AG09309 (cell line): ENCODE measurements around the gene DPP6.

Experiments
- DNase-seq: peaks from one replicate; pipeline ENCODE4 v3.0.0-alpha.2; 2010; ENCODE audit warnings: low read depth
- H3K4me3 ChIP-seq: 2 replicates; pipeline ENCODE4 v1.5.1; 2011; ENCODE audit warnings: mild to moderate bottlenecking, low read depth, low read length, moderate library complexity; ENCODE audit not compliant: control insufficient read depth
- TF ChIP-seq, protein P1 (sequence below): IDR thresholded peaks from 2 replicates; pipeline ENCODE4 v1.5.1; 2011; ENCODE audit warnings: mild to moderate bottlenecking, low read depth, low read length, inconsistent platforms; ENCODE audit not compliant: insufficient read depth, control insufficient read depth; ENCODE audit errors: missing control alignments

The DPP6 gene

DNA sequence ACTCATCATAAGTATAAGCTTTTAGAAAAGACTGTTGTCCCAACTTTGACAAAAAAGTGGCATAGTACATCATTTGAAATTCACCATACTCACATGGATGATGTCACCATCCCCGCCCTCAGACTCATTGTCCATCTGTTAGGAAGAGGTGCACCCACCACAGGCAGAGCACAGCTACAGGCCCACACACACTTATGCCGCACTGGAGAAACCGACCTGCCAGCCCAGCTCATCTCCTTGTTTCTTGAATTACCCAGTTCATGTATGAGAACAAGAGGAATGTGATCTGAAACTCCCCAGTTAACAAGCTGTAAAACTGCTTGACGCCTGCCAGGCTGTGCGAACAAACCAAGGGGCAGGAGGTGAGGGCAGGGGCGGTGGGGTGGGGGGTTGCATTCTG lies 312.0 kb downstream of the DPP6 start:
- no peak overlapping the region for H3K4me3 ChIP-seq
- TF ChIP-seq, protein P1, sequence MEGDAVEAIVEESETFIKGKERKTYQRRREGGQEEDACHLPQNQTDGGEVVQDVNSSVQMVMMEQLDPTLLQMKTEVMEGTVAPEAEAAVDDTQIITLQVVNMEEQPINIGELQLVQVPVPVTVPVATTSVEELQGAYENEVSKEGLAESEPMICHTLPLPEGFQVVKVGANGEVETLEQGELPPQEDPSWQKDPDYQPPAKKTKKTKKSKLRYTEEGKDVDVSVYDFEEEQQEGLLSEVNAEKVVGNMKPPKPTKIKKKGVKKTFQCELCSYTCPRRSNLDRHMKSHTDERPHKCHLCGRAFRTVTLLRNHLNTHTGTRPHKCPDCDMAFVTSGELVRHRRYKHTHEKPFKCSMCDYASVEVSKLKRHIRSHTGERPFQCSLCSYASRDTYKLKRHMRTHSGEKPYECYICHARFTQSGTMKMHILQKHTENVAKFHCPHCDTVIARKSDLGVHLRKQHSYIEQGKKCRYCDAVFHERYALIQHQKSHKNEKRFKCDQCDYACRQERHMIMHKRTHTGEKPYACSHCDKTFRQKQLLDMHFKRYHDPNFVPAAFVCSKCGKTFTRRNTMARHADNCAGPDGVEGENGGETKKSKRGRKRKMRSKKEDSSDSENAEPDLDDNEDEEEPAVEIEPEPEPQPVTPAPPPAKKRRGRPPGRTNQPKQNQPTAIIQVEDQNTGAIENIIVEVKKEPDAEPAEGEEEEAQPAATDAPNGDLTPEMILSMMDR, result no peak

DNA sequence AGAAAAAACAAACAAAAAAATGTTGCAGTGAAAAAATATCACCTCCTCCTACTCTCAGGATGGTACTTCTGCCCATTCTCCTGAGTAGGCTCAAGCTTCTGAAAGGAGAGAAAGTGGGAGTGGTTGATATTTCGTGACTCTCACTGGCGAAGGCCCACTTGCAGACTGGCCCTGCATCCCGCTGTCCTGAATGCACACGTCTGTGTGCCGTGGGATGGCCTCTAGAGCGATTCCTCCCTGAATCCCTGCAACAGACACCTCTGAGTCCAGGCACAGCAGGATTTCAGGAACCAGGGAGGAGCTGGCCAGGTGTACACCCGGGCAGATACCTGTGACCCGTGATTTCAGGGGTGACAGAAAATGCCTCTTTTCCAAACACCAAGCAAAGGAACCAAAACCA lies 319.2 kb downstream of the DPP6 start:
- no peak for DNase-seq
- TF ChIP-seq, protein P1, result no peak
- H3K4me3 ChIP-seq, result no peak overlapping the region

More for the DNA sequence above, 312.0 kb downstream of the DPP6 start:
- DNase-seq, result no peak

DNA sequence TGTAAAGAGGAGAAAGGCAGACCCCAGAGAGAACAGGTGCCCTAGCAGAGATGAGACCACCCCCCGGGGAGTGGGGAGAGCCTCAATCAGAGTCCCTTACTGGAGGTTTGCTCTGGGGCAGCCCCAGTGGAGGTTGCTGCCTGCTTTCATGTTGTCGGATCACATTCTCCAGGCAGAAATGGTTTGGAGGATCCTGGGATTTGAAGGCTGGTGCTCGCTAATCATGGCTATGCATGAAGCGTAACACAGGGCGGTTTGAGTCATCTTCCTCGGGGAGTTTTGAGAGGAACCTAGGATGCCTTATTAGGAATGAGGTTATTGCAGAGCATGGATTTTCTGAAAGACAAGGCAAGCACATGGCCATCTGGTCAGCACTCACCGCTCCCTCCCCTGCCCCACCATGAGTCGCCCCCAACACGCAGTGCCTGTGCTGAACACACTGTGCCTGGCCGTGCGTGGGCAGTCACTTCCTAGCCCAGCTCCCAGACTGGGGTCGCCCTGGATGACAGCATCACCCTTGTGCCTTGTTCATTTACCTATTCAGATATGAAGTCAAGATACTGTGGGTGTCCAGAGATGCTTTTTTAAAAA lies 319.9 kb downstream of the DPP6 start:
- TF ChIP-seq, protein P1, result no peak
- DNase-seq, result no peak
- H3K4me3 ChIP-seq, result no peak overlapping the region

DNA sequence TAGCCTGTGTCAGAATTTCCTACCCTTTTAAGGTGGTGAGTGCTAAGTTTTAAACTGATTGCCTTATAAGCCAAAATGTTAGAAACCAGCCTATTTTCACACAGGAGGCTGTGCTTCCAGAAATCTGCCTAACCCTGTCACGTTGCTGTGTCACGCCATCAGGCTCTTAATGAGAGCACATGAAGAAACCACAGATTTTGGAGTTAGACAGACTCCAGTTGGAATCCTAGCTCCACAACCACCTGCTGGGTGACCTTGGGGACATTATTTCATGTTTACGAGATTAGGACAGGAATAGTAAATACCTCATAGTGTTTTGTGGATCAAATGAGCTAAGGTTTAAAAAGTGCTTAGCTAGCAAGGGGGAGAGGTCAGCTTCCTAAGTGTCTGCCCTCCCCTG lies 321.8 kb downstream of the DPP6 start:
- TF ChIP-seq, protein P1, result no peak
- no peak for DNase-seq
- H3K4me3 ChIP-seq, result no peak overlapping the region

DNA sequence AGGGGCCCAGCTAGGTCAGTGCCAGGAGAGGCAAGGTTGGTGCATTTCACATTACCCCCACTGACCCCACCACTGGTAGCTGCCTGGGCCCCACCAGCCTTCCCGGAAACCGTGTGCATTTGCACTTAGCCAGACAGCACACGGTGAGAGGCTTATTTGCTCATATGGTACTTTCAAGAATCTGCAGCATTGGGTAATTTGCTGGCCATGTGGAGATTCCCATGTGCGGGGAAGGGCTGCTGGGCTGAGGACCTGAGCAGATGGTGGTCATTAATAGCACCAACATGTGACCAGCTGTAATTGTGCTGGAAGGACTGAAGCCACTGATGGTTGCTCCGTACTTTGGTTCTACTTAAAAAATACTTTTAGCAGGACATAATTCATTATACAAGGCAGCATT lies 323.8 kb downstream of the DPP6 start:
- H3K4me3 ChIP-seq, result no peak overlapping the region
- TF ChIP-seq, protein P1, result no peak
- no peak for DNase-seq

DNA sequence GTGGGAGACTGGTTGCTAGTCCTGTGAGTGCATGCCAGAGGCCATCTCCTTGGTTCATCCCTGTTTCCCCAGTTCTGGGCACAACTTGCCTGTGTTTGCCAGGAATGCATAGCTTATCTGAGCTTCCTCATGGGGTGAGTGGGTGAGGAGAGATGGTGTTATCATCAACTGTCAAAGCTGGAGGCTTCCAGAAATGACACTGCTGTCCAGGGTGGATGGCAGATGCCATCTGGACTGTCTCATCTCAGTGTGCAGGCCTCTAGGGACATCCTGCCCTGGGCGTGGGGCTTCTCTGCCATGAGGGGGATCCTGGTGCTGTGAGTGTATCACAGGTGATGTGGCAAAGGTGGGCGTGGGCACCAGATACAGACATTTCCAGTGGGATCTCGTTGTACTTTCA lies 328.6 kb downstream of the DPP6 start:
- DNase-seq, result no peak
- H3K4me3 ChIP-seq, result no peak overlapping the region
- TF ChIP-seq, protein P1, result no peak

DNA sequence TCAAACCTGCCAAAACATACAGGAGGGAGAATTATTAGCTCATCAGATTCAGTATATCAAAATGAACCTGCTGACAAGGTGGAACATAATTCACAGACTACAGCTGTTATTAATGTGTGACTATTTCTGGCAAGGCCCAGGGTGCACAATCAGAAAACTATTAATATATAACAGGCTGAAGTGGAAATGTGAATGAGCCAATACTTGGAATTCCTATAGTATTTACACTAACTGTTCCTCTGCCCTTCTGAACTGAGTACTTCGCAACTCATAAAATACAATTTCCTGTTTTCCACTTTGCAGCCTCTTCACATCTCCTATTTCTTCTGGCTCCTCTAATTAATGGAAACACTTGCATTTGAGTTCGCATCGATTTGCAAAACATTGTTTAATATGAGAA lies 330.8 kb downstream of the DPP6 start:
- TF ChIP-seq, protein P1, result no peak
- DNase-seq, result no peak
- H3K4me3 ChIP-seq, result no peak overlapping the region
